Heart right ventricle (tissue), 16 donors: ENCODE measurements around the gene H2BW1. TPM values are rescaled to one million over a fixed set of nuclear protein-coding genes. Genes with fewer than 3 reads are reported as not detected.
"Not testable (repeated sequence)": the region's sequence is repeated elsewhere in the genome, so short reads cannot be mapped to it uniquely, and the experiment has no call there.

Experiments
- ATAC-seq, 8 donors: fragments of 200-7000 bp; cut with Tn5 transposase; one replicate each; pipeline ENCODE4 v1.9.1; 2020; ENCODE audit warnings: mild to moderate bottlenecking in 8 of 8, moderate library complexity in 8 of 8, moderate number of reproducible peaks in 1 of 8
- DNase-seq, 2 donors: peaks; one replicate each; pipeline ENCODE4 v3.0.0-alpha.2; 2020
- H3K27ac ChIP-seq, 10 donors: fragments of 200-600 bp; sonication (generic) in 2 of 10; one replicate each; pipeline versions ENCODE4 v1.5.0 to v1.8.0; 2020 to 2022; ENCODE audit warnings: mild to moderate bottlenecking in 3 of 10
- H3K27me3 ChIP-seq, 7 donors: fragments of 200-600 bp; one replicate each; pipeline ENCODE4 v1.8.0; 2021 to 2022; ENCODE audit warnings: mild to moderate bottlenecking in 2 of 7
- H3K36me3 ChIP-seq, 9 donors: fragments of 200-600 bp; sonication (generic) in 1 of 9; one replicate each; pipeline versions ENCODE4 v1.5.0 to v1.8.0; 2020 to 2022; ENCODE audit warnings: mild to moderate bottlenecking in 2 of 9
- H3K4me1 ChIP-seq, 9 donors: fragments of 200-600 bp; sonication (generic) in 1 of 9; one replicate each; pipeline versions ENCODE4 v1.5.0 to v1.8.0; 2020 to 2022; ENCODE audit warnings: mild to moderate bottlenecking in 4 of 9
- H3K4me3 ChIP-seq, 10 donors: fragments of 200-600 bp; sonication (generic) in 2 of 10; one replicate each; pipeline versions ENCODE4 v1.5.0 to v1.8.0; 2020 to 2022; ENCODE audit warnings: mild to moderate bottlenecking in 7 of 10, moderate library complexity in 2 of 10
- H3K9me3 ChIP-seq, 11 donors: fragments of 200-600 bp in 10 of 11; sonication (generic) in 2 of 11; one replicate each; pipeline versions ENCODE4 v1.5.0 to v1.8.0; 2013 to 2022; ENCODE audit warnings: mild to moderate bottlenecking in 2 of 11, control low read depth in 1 of 11, moderate library complexity in 1 of 11
- CTCF ChIP-seq, 9 donors: fragments of 200-600 bp; sonication (generic) in 2 of 9; IDR thresholded peaks; one replicate each; pipeline versions ENCODE4 v1.5.0 to v1.8.0; 2021 to 2022; ENCODE audit warnings: antibody characterized with exemption in 9 of 9, mild to moderate bottlenecking in 5 of 9, moderate library complexity in 1 of 9
- WGBS, 2 donors: extraction: QIAGEN DNeasy Blood & Tissue Kit; methylation state at CpG; one replicate each; pipeline ENCODE4 v1.1.7; 2013; ENCODE audit warnings: inconsistent platforms in 1 of 2; 5-methylcytosine and 5-hydroxymethylcytosine counted together
- intact Hi-C, 10 donors: fragments of 100-400 bp; cut with DNase I; formaldehyde crosslinking; loops; one replicate each; pipeline versions ENCODE4 v1.11.1 to v1.14.2; 2022
- polyA plus RNA-seq, 2 donors: library from polyadenylated mRNA; stranded (reverse); fragments of 200-250 nt; gene quantifications; one replicate each; pipeline ENCODE4 v1.2.3, GENCODE V29; 2013
- total RNA-seq, 10 donors: library from RNA; stranded (reverse); fragmentation: NEBNext Ultra II Directional in 3 of 10; extraction: Animal tissue kit (Norgen Biotek cat#: 25700) in 3 of 10; gene quantifications; one replicate each; pipeline versions ENCODE4 v1.2.1 to v1.2.4, GENCODE V29; 2021 to 2023
- donor health status: Arrhythmogenic right ventricular cardiomyopathy.
- donor health status: ischemic (EF 13 %, LVEDD 7.1; RV severe dilation, severe dysfunction).
- donor health status: healthy with polysubstance abuse.
- donor health status: DM: no; HTN: yes; CAD: no.
- donor health status: DM: no; HTN: no; CAD: no.
- donor health status: ischemic (EF 25% LVEDD 6.9; RV normal size, moderate dysfunction).
- donor health status: ischemic (EF 25% LVEDD 5.7; RV mildly dilated, moderate dysfunction).
- donor health status: healthy.
- donor health status: DM: yes; HTN: yes; CAD: no.
- donor health status: Ischemic cardiomyopathy.
- donor health status: ischemic (EF 35%, LVEDD 5.7; RV mildly dilated, moderate dysfunction).
- donor health status: nonischemic (EF 11% LVEDD 7.7; RV severe dilation, severe dysfunction).
- donor health status: DM: yes; HTN: yes; CAD: no.
- donor health status: PGD.
- donor health status: ischemic (EF 29% LVEDD 5.4; RV normal size, mild dysfunction).
- donor health status: nonischemic (EF 23%, LVEDD 6.1; RV moderate dilation, normal function).

Gene H2BW1
- total and polyA plus RNA-seq, 12 donors, result not detected

DNA sequence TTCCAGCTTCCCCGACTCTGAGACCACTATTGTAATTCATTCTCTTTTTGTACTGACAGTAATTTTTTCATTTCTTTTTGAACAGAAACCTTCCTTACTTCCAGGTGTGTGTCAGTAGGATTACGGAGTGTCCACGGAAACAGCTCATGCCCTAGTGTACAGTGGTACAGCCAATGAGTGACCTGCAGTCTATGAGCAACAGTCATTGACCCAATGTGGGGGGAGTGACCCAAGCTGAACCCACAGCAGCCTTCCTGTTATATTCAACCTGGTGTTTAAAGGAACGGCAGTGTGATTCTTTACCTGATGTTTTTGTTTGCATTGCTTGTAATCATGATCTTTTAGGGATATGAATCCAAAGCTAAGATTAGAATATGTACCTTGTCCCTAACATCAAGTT is 27.5 kb upstream of the H2BW1 start:
- Histone ChIP-seq H3K9me3 (peaks cover 0 to 5% (median 0%) of the 10 kb centered on the region in 11 donors), H3K27me3 (peaks cover 0 to 63% (median 0%) of the 10 kb centered on the region in 7 donors), H3K4me3 (no peak overlapping the region), H3K36me3 (no peaks in the 10 kb centered on the region), H3K4me1 (no peaks in the 10 kb centered on the region), H3K27ac (no peak overlapping the region)
- DNase-seq (no peak), ATAC-seq (no peak)
- intact Hi-C loops, result no loop called here
- TF ChIP-seq CTCF (IDR thresholded peaks at IDR 0.05), result no peak
- WGBS, 2 donors, result 87 to 91% methylated on average over 4 of the region's 4 CpGs

- no peak within 1 kb of the TSS for H3K4me3 ChIP-seq
- WGBS, 2 donors, result 91 to 93% methylated on average over 37 to 39 of the region's 39 CpGs
- intact Hi-C loops, result no loop called here
- ATAC-seq, result no peak
- no peak within 1 kb of the TSS for H3K27ac ChIP-seq
- peaks cover 0 to 8% (median 0%) of the 10 kb centered on the region in 11 donors for H3K9me3 ChIP-seq
- no peak for TF ChIP-seq CTCF (IDR thresholded peaks at IDR 0.05)
- H3K4me1 ChIP-seq, result no peaks in the 10 kb centered on the region
- no peaks in the 10 kb centered on the region for H3K36me3 ChIP-seq
- no peak for DNase-seq
- peaks cover 0 to 55% (median 0%) of the 10 kb centered on the region in 7 donors for H3K27me3 ChIP-seq
Measured at GRCh38 chrX:104039689-104040505, 26.4 kb upstream of the H2BW1 start, which contains the start of gene H2BW2. Gene H2BW2, plus strand, starts transcription at chrX:104039956. Its CDS starts 39 bp downstream, at chrX:104039995.

DNA sequence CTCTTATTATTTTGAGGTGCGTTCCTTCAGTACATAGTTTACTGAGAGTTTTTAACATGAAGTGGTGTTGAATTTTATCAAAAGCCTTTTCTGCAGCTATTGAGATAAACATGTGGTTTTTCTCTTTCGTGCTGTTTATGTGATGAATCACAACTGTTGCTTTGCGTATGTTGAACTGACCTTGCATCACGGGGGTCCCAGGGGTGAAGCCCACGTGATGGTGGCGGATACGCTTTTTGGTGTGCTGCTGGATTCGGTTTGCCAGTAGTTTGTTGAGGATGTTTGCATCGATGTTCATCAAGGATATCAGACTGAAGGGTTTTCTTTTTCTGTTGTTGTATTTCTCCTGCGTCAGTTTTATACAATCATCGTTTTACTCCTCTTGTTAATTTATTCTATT is 4.6 kb upstream of the H2BW1 start:
- H3K9me3 ChIP-seq, result peaks cover 0 to 14% (median 0%) of the 10 kb centered on the region in 11 donors
- H3K27me3 ChIP-seq, result peaks cover 0 to 37% (median 0%) of the 10 kb centered on the region in 7 donors
- DNase-seq (no peak), ATAC-seq (no peak)
- intact Hi-C loops, result no loop called here
- TF ChIP-seq CTCF (IDR thresholded peaks at IDR 0.05), result no peak
- WGBS, 2 donors, result 68 to 79% methylated on average over 11 of the region's 11 CpGs
- no peak overlapping the region for H3K4me3 ChIP-seq
- no peaks in the 10 kb centered on the region for H3K36me3 ChIP-seq
- no peak overlapping the region for H3K27ac ChIP-seq
- no peaks in the 10 kb centered on the region for H3K4me1 ChIP-seq

GRCh38 chrX:104015576-104015975 is 2.1 kb upstream of the H2BW1 start:
- WGBS, 2 donors, result 68 to 70% methylated on average over 8 of the region's 8 CpGs
- Histone ChIP-seq H3K27me3 (peaks cover 0 to 26% (median 0%) of the 10 kb centered on the region in 7 donors), H3K9me3 (peaks cover 0 to 18% (median 0%) of the 10 kb centered on the region in 11 donors)
- ATAC-seq, DNase-seq, intact Hi-C loops, H3K27ac ChIP-seq, H3K4me1 ChIP-seq, H3K36me3 ChIP-seq, H3K4me3 ChIP-seq: not testable (repeated sequence)

DNA sequence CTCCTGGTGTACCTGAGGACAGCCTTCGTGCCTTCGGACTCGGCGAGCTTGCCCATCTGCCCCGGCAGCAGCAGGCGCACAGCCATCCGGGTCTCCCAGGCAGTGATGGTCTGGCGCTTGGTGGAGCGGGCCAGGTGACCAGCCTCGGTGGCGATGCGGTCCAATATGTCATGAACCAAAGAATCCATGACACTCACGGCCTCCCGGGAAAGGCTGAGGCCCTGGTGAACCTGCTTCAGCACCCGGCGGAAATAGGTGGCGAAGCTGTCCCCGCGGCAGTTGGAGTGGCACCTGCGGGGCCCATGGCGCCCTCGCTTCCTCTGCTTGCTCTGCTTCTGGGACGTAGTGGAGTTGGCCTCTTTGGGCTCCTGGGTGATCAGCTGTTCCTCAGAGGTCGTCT is 350 bp downstream of the H2BW1 start:
- no peak overlapping the region for H3K4me3 ChIP-seq
- intact Hi-C loops, result no loop called here
- TF ChIP-seq CTCF (IDR thresholded peaks at IDR 0.05), result no peak
- DNase-seq (no peak), ATAC-seq (no peak)
- WGBS, 2 donors, result 91 to 93% methylated on average over 24 of the region's 24 CpGs
- no peaks in the 10 kb centered on the region for H3K4me1 ChIP-seq
- peaks cover 0 to 18% (median 0%) of the 10 kb centered on the region in 11 donors for H3K9me3 ChIP-seq
- H3K36me3 ChIP-seq, result no peaks in the 10 kb centered on the region
- H3K27me3 ChIP-seq, result peaks cover 0 to 22% (median 0%) of the 10 kb centered on the region in 7 donors
- no peak overlapping the region for H3K27ac ChIP-seq
